Bronchial epithelial cell (primary cell): ENCODE results near the gene RACGAP1. TPM values are rescaled to one million over a fixed set of nuclear protein-coding genes. Genes with fewer than 3 reads are reported as not detected.

Experiments used
- DNase-seq: peaks from one replicate; pipeline ENCODE4 v3.0.0-alpha.2; 2010; ENCODE audit warnings: low read depth
- FAIRE-seq: peaks from 2 replicates; lab custom pipeline; 2011; peaks lifted over from hg19 to GRCh38; lab: Jason Lieb, UNC
- H3K27me3 ChIP-seq: 2 replicates; pipeline ENCODE4 v1.5.1; 2011; ENCODE audit warnings: low read length; ENCODE audit not compliant: control insufficient read depth, insufficient read depth
- H3K36me3 ChIP-seq: 2 replicates; pipeline ENCODE4 v1.5.1; 2011; ENCODE audit warnings: low read length; ENCODE audit not compliant: control insufficient read depth, insufficient read depth
- H3K4me3 ChIP-seq: 2 replicates; pipeline ENCODE4 v1.5.1; 2011; ENCODE audit warnings: mild to moderate bottlenecking, low read depth, low read length, control low read depth
- total RNA-seq: library from RNA; depleted of rRNA; stranded (reverse); fragments of >200 nt; gene quantifications from 2 replicates; pipeline ENCODE4 v1.2.1, GENCODE V29; 2014
- TF ChIP-seq, protein P1 (sequence below): IDR thresholded peaks from 2 replicates; pipeline ENCODE4 v1.5.1; 2011; ENCODE audit warnings: mild to moderate bottlenecking, moderate library complexity, low read length, control low read depth, inconsistent platforms; ENCODE audit not compliant: insufficient read depth, severe bottlenecking

Gene RACGAP1
- total RNA-seq, 1 donor from 2014 or later, result 11.3 TPM

- H3K27me3 ChIP-seq, result peaks cover 5% of the 10 kb centered on the region
- FAIRE-seq (no peak), DNase-seq (peak; percentile 60)
Observed at GRCh38 chr12:49967042-49967776, 58.1 kb downstream of the RACGAP1 start.

DNA sequence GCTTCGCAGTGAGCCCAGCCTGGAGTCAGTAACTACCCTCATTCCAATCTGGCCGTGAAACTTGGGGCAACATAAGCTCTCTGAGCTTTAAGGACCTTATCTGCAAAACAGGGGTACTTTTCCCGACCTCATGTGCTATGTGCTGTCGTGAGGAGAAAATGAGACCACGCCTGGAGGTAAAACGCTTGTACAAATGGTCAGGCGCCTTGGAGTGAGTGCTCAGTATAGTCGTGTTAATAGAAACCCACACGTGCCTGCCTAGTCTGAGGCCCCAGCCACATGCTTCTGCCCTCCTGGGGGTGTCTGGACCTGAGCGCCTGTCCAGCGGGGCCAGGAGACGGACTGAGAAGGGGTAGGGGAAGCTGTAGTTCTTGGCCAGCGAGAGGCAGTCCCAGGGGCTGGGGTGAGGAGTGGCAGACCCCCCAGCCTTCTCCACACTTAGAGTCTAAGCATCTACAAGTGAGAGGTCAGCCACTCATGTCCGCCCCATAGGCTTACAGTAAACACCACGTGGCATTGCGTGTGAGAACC lies 58.7 kb downstream of the RACGAP1 start:
- no peak overlapping the region for H3K4me3 ChIP-seq
- H3K27me3 ChIP-seq, result peaks cover 5% of the 10 kb centered on the region
- peak; percentile 73 for FAIRE-seq
- H3K36me3 ChIP-seq, result no peaks in the 10 kb centered on the region
- DNase-seq, result no peak
- TF ChIP-seq, protein P1, sequence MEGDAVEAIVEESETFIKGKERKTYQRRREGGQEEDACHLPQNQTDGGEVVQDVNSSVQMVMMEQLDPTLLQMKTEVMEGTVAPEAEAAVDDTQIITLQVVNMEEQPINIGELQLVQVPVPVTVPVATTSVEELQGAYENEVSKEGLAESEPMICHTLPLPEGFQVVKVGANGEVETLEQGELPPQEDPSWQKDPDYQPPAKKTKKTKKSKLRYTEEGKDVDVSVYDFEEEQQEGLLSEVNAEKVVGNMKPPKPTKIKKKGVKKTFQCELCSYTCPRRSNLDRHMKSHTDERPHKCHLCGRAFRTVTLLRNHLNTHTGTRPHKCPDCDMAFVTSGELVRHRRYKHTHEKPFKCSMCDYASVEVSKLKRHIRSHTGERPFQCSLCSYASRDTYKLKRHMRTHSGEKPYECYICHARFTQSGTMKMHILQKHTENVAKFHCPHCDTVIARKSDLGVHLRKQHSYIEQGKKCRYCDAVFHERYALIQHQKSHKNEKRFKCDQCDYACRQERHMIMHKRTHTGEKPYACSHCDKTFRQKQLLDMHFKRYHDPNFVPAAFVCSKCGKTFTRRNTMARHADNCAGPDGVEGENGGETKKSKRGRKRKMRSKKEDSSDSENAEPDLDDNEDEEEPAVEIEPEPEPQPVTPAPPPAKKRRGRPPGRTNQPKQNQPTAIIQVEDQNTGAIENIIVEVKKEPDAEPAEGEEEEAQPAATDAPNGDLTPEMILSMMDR, result no peak

More at GRCh38 chr12:49967042-49967776, 58.1 kb downstream of the RACGAP1 start:
- TF ChIP-seq, protein P1, result peak; percentile 97
- Histone ChIP-seq H3K36me3 (no peaks in the 10 kb centered on the region), H3K4me3 (peak overlapping the region; percentile 35)

- H3K4me3 ChIP-seq, result no peak overlapping the region
- no peaks in the 10 kb centered on the region for H3K36me3 ChIP-seq
- TF ChIP-seq, protein P1, result no peak
- FAIRE-seq (no peak), DNase-seq (no peak)
- peaks cover 8% of the 10 kb centered on the region for H3K27me3 ChIP-seq
Observed at GRCh38 chr12:49965836-49966235, 59.5 kb downstream of the RACGAP1 start.

GRCh38 chr12:49964849-49965624 lies 60.3 kb downstream of the RACGAP1 start:
- DNase-seq, result no peak
- no peak overlapping the region for H3K4me3 ChIP-seq
- peaks cover 11% of the 10 kb centered on the region for H3K27me3 ChIP-seq
- TF ChIP-seq, protein P1, result no peak
- FAIRE-seq, result no peak
- H3K36me3 ChIP-seq, result no peaks in the 10 kb centered on the region

- FAIRE-seq, result peak; percentile 66
- Histone ChIP-seq H3K27me3 (peaks cover 11% of the 10 kb centered on the region), H3K4me3 (no peak overlapping the region), H3K36me3 (no peaks in the 10 kb centered on the region)
- no peak for DNase-seq
- TF ChIP-seq, protein P1, result no peak
Observed at GRCh38 chr12:49963976-49964815, 61.1 kb downstream of the RACGAP1 start.
